Measurements from ENCODE around the gene LRRC25.

Gene LRRC25

DNA sequence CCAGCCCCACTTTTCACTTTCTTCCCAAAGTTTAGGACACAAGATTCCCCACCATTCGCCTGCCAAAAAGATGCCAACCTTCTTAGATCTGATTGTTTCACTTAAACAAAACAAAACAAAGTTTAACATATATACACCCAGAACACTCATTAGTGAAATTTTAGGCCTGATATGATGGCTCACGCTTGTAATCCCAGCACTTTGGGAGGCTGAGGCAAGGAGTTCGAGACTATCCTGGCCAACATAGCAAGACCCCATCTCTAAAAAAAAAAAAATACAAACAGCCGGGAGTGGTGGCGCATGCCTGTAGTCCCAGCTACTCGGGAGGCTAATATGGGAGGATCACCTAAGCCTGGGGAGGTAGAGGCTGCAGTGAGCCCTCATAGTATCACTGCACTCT, 52.1 kb downstream of the LRRC25 start:
- DNase-seq (ENCODE audit: low spot score) = no peak

DNA sequence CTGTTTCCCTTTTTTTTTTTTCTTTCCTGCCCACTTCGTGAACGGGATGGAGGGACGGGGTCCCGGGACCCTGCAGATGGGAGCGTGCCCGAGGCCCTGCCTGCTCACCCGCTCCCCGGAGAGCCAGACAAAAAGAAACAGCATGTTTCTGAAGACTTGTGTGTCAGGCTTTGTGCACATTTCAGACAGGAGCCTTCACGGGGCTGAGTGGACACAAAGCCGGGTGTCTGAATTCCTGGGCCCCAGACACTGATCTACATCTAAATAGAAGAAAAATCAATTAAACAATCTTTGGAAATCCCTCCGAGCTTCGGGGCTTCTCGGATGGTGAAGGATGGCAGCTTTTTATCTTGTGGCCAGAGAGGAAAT, 52.9 kb downstream of the LRRC25 start:
- DNase-seq (ENCODE audit: low spot score) = no peak

DNA sequence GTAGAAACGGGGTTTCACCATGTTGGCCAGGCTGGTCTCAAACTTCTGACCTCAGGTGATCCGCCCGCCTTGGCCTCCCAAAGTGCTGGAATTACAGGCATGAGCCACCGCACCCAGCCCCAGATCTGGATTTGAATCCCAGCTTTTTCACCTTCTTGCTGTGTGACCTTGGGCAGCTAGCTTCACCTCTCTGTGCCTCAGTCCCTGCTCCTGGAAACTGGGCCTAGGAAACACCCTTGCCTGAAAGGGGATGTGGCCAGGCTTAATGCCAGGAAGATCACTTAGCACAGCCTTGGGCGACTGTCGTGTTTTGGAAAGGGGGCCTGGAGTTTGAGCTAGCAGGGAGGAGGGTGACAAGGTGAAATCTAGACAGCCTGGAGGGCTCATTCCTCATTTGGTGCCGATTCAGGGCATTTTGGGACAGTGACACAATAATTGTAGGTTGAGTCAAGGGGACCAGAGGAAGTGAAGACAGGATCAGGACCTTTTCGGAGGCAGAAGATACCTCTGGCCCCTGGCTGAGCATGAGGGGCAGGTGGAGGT, 55.3 kb downstream of the LRRC25 start:
- no peak for DNase-seq (ENCODE audit: low spot score)
